Subcutaneous adipose tissue (tissue), 4 donors: ENCODE results near the gene KIAA0930. TPM values are rescaled to one million over a fixed set of nuclear protein-coding genes. Genes with fewer than 3 reads are reported as not detected.

Experiments used
- CTCF ChIP-seq: fragments of 450-650 bp; IDR thresholded peaks from one replicate; pipeline ENCODE4 v1.5.1; 2016; ENCODE audit warnings: low read depth, mild to moderate bottlenecking, control low read depth, antibody characterized with exemption, moderate library complexity
- total RNA-seq, 4 donors: library from RNA; depleted of rRNA; stranded (reverse); fragments of >200 nt; gene quantifications; one replicate each; pipeline ENCODE4 v1.1.0, GENCODE V29; 2016

The KIAA0930 gene
- total RNA-seq, 4 donors from 2014 or later = 20.1 to 69.7 (median 36.0) TPM

- TF ChIP-seq CTCF = no peak
Observed at GRCh38 chr22:45238957-45239680, 1.6 kb downstream of the KIAA0930 start.

GRCh38 chr22:45238076-45238956, 2.4 kb downstream of the KIAA0930 start:
- no peak for TF ChIP-seq CTCF

- no peak for TF ChIP-seq CTCF
Observed at GRCh38 chr22:45237065-45237990, 3.4 kb downstream of the KIAA0930 start.

GRCh38 chr22:45235851-45236342, 4.8 kb downstream of the KIAA0930 start:
- TF ChIP-seq CTCF = no peak

GRCh38 chr22:45235101-45235777, 5.5 kb downstream of the KIAA0930 start:
- no peak for TF ChIP-seq CTCF

- no peak for TF ChIP-seq CTCF
Observed at GRCh38 chr22:45233827-45234226, 6.9 kb downstream of the KIAA0930 start.
